Stimulated activated CD4-positive, alpha-beta T cell treated with anti-CD3 and anti-CD28 coated beads, Interleukin-1b, Interleukin-23, amount 100 ng/mL, for 1 hour (primary cell): ENCODE measurements around the gene CDH22.

ENCODE experiments used
- DNase-seq, 2 donors: peaks; one replicate each; pipeline ENCODE4 v3.0.0-alpha.2; 2020; ENCODE audit warnings: low read depth in 2 of 2

CDH22 gene

GRCh38 chr20:46196990-46197389 is 111.3 kb downstream of the CDH22 start:
- DNase-seq: no peak

GRCh38 chr20:46195264-46196036 is 112.8 kb downstream of the CDH22 start:
- DNase-seq: no peak

- no peak for DNase-seq
These were observed 113.9 kb downstream of the CDH22 start for GRCh38 chr20:46194409-46194808.

- DNase-seq: no peak
These were observed 115.8 kb downstream of the CDH22 start for GRCh38 chr20:46192376-46192944.

- DNase-seq: no peak
These were observed 116.7 kb downstream of the CDH22 start for GRCh38 chr20:46191611-46192010.

- no peak for DNase-seq
These were observed 117.1 kb downstream of the CDH22 start for GRCh38 chr20:46191168-46191540.

- DNase-seq: no peak
These were observed 117.7 kb downstream of the CDH22 start for GRCh38 chr20:46190478-46191167.

GRCh38 chr20:46188866-46189541 is 119.3 kb downstream of the CDH22 start:
- no peak for DNase-seq

GRCh38 chr20:46186210-46186609 is 122.1 kb downstream of the CDH22 start:
- no peak for DNase-seq

GRCh38 chr20:46185353-46185752 is 122.9 kb downstream of the CDH22 start:
- DNase-seq: no peak

GRCh38 chr20:46183768-46184167 is 124.5 kb downstream of the CDH22 start:
- no peak for DNase-seq

- no peak for DNase-seq
These were observed 125.8 kb downstream of the CDH22 start for GRCh38 chr20:46182276-46183200.

- DNase-seq: no peak
These were observed 128.4 kb downstream of the CDH22 start for GRCh38 chr20:46179862-46180261.

- DNase-seq: no peak
These were observed 129.4 kb downstream of the CDH22 start for GRCh38 chr20:46178891-46179290.

GRCh38 chr20:46177768-46178167 is 130.5 kb downstream of the CDH22 start:
- no peak for DNase-seq

- no peak for DNase-seq
These were observed 131.4 kb downstream of the CDH22 start for GRCh38 chr20:46176739-46177378.

GRCh38 chr20:46175127-46175494 is 133.2 kb downstream of the CDH22 start:
- no peak for DNase-seq

GRCh38 chr20:46174469-46175126 is 133.7 kb downstream of the CDH22 start:
- peak; percentile 15 to 64 for DNase-seq

- DNase-seq: no peak
These were observed 134.4 kb downstream of the CDH22 start for GRCh38 chr20:46173652-46174468.
